A549 (cell line): ENCODE results near the gene AFG1L. TPM values are rescaled to one million over a fixed set of nuclear protein-coding genes. Genes with fewer than 3 reads are reported as not detected.

Source experiments
- ATAC-seq, 2 experiments: fragments of 200-7000 bp in 1 of 2; fragments of >200 bp in 1 of 2; cut with Nextera tagmentation in 1 of 2; cut with Tn5 transposase in 1 of 2; 3 replicates each; pipeline versions ENCODE4 v1.8.0 to v1.9.1; 2018 to 2020; ENCODE audit warnings: mild to moderate bottlenecking in 1 of 2, moderate library complexity in 1 of 2
- CTCF ChIA-PET: fragments of 300-600 bp; sonication (Branson Sonifier 250); formaldehyde crosslinking; extraction: SDS; loops from one replicate; lab custom pipeline; 2021; ENCODE audit warnings: antibody characterized with exemption, inconsistent platforms; lab: Yijun Ruan, JAX
- POLR2A ChIA-PET: fragments of 350-600 bp; formaldehyde crosslinking; extraction: SDS; loops from one replicate; lab custom pipeline; 2021; ENCODE audit warnings: antibody characterized with exemption, inconsistent platforms; lab: Yijun Ruan, JAX
- DNase-seq, 2 experiments: peaks; one replicate each; pipeline versions ENCODE4 v3.0.0 to v3.0.0-alpha.2; 2011 to 2016; ENCODE audit warnings: low read depth in 1 of 2, low spot score in 1 of 2
- FAIRE-seq: peaks from 2 replicates; lab custom pipeline; 2011; peaks lifted over from hg19 to GRCh38; lab: Jason Lieb, UNC
- H3K27ac ChIP-seq, 2 experiments: fragments of >200 bp; sonication (Bioruptor Twin); formaldehyde crosslinking; 3 replicates each; pipeline ENCODE4 v1.5.1; 2016 to 2017
- H3K4me1 ChIP-seq: fragments of >200 bp; sonication (Bioruptor Twin); formaldehyde crosslinking; 3 replicates; pipeline ENCODE4 v1.6.1; 2016
- H3K4me2 ChIP-seq: fragments of >200 bp; sonication (Bioruptor Twin); formaldehyde crosslinking; 3 replicates; pipeline ENCODE4 v1.6.1; 2016
- H3K4me3 ChIP-seq: fragments of >200 bp; sonication (Bioruptor Twin); formaldehyde crosslinking; 3 replicates; pipeline ENCODE4 v1.5.1; 2016
- H3K9me3 ChIP-seq: fragments of >200 bp; sonication (Bioruptor Twin); formaldehyde crosslinking; 3 replicates; pipeline ENCODE4 v1.6.1; 2016
- CBX8 ChIP-seq: fragments of 200-600 bp; sonication (generic); IDR thresholded peaks from 2 replicates; pipeline ENCODE4 v1.6.1; 2016
- CTCF ChIP-seq: fragments of >200 bp; sonication (Bioruptor Twin); formaldehyde crosslinking; IDR thresholded peaks from 3 replicates; pipeline ENCODE4 v1.5.1; 2016
- EHF ChIP-seq: fragments of 250-450 bp; sonication (Bioruptor Pico); IDR thresholded peaks from 2 replicates; pipeline ENCODE4 v1.5.0; 2020; ENCODE audit warnings: mild to moderate bottlenecking
- FOXS1 ChIP-seq: fragments of 250-450 bp; sonication (Bioruptor Pico); IDR thresholded peaks from 2 replicates; pipeline ENCODE4 v1.5.0; 2020; ENCODE audit warnings: mild to moderate bottlenecking, moderate library complexity
- GATA3 ChIP-seq: IDR thresholded peaks from 2 replicates; pipeline ENCODE4 v1.6.1; 2012; ENCODE audit warnings: borderline replicate concordance
- HDAC2 ChIP-seq: fragments of 200-600 bp; sonication (generic); IDR thresholded peaks from 2 replicates; pipeline ENCODE4 v1.6.1; 2016
- HES2 ChIP-seq: fragments of >200 bp; sonication (Bioruptor Twin); formaldehyde crosslinking; IDR thresholded peaks from 2 replicates; pipeline ENCODE4 v1.6.1; 2016
- HOXB13 ChIP-seq: fragments of 250-450 bp; sonication (Bioruptor Pico); IDR thresholded peaks from 2 replicates; pipeline ENCODE4 v1.5.0; 2020; ENCODE audit warnings: low read depth, mild to moderate bottlenecking, moderate library complexity
- HOXB5 ChIP-seq: fragments of 250-450 bp; sonication (Bioruptor Pico); IDR thresholded peaks from 2 replicates; pipeline ENCODE4 v1.5.0; 2020; ENCODE audit warnings: mild to moderate bottlenecking, moderate library complexity
- JUN ChIP-seq, 2 experiments: fragments of >200 bp; sonication (Bioruptor Twin); formaldehyde crosslinking; IDR thresholded peaks; 2 replicates in 1 of 2; 3 replicates in 1 of 2; pipeline ENCODE4 v1.6.1; 2016 to 2017
- MAZ ChIP-seq: fragments of 150-350 bp; IDR thresholded peaks from 2 replicates; pipeline ENCODE4 v1.6.1; 2014; ENCODE audit warnings: antibody characterized with exemption, low read depth, low read length, borderline replicate concordance
- MYC ChIP-seq: IDR thresholded peaks from 2 replicates; pipeline ENCODE4 v1.6.1; 2012; ENCODE audit warnings: mild to moderate bottlenecking, inconsistent platforms, low read length, improper control_type of control experiment, borderline replicate concordance
- NFE2L2 ChIP-seq: fragments of 150-350 bp; conservative IDR thresholded peaks from 2 replicates; pipeline ENCODE4 v1.6.1; 2014; ENCODE audit warnings: low read length
- PBX3 ChIP-seq: IDR thresholded peaks from 2 replicates; pipeline ENCODE4 v1.6.1; 2012
- PHF8 ChIP-seq: fragments of 200-600 bp; sonication (generic); IDR thresholded peaks from 2 replicates; pipeline ENCODE4 v1.6.1; 2016; ENCODE audit warnings: low read depth, mild to moderate bottlenecking, antibody characterized with exemption, moderate library complexity, borderline replicate concordance
- POLR2AphosphoS2 ChIP-seq: conservative IDR thresholded peaks from 2 replicates; pipeline ENCODE4 v1.6.1; 2012; ENCODE audit warnings: low read length, improper control_type of control experiment, inconsistent platforms
- RAD21 ChIP-seq, 2 experiments: fragments of >200 bp in 1 of 2; sonication (Bioruptor Twin) in 1 of 2; formaldehyde crosslinking in 1 of 2; IDR thresholded peaks in 1 of 2; conservative IDR thresholded peaks in 1 of 2; 2 replicates in 1 of 2; 3 replicates in 1 of 2; pipeline ENCODE4 v1.6.1; 2012 to 2018; ENCODE audit warnings: inconsistent platforms in 1 of 2
- RARB ChIP-seq: fragments of 250-450 bp; sonication (Bioruptor Pico); IDR thresholded peaks from 2 replicates; pipeline ENCODE4 v1.8.0; 2021; ENCODE audit warnings: mild to moderate bottlenecking, moderate library complexity
- REST ChIP-seq: fragments of 200-600 bp; sonication (generic); IDR thresholded peaks from 2 replicates; pipeline ENCODE4 v1.6.1; 2016; ENCODE audit warnings: antibody characterized with exemption, mild to moderate bottlenecking, moderate library complexity
- RFX5 ChIP-seq: fragments of 450-650 bp; IDR thresholded peaks from 2 replicates; pipeline ENCODE4 v1.7.1; 2014; ENCODE audit warnings: antibody characterized with exemption, mild to moderate bottlenecking, moderate library complexity
- SMC3 ChIP-seq: fragments of >200 bp; sonication (Bioruptor Twin); formaldehyde crosslinking; IDR thresholded peaks from 3 replicates; pipeline ENCODE4 v1.6.1; 2018; ENCODE audit warnings: inconsistent platforms
- USF2 ChIP-seq: fragments of 450-650 bp; IDR thresholded peaks from 2 replicates; pipeline ENCODE4 v1.6.1; 2014; ENCODE audit warnings: antibody characterized with exemption
- ZC3H11A ChIP-seq: fragments of 450-650 bp; IDR thresholded peaks from 2 replicates; pipeline ENCODE4 v1.6.1; 2014; ENCODE audit warnings: antibody characterized with exemption, mild to moderate bottlenecking
- ZFP36 ChIP-seq: fragments of 450-650 bp; IDR thresholded peaks from 2 replicates; pipeline ENCODE4 v1.6.1; 2014; ENCODE audit warnings: borderline replicate concordance; ENCODE audit not compliant: partially characterized antibody
- ZNF302 ChIP-seq: fragments of 250-450 bp; sonication (Bioruptor Pico); IDR thresholded peaks from 2 replicates; pipeline ENCODE4 v1.9.0; 2021; ENCODE audit warnings: inconsistent platforms, mild to moderate bottlenecking, moderate library complexity
- WGBS: methylation state at CpG from one replicate; pipeline ENCODE4 v1.1.6; 2017; ENCODE audit errors: missing lambda C conversion rate; 5-methylcytosine and 5-hydroxymethylcytosine counted together
- polyA plus RNA-seq, 4 experiments: library from polyadenylated mRNA; depleted of rRNA in 3 of 4; stranded (reverse); fragments of >200 nt; fragmentation: RNase III in 1 of 4; extraction: RNeasy Plus Mini Kit Qiagen cat#74134 plus additional on column Dnase treatment in 1 of 4; gene quantifications; 2 replicates in 3 of 4; 3 replicates in 1 of 4; pipeline ENCODE4 v1.2.3, GENCODE V29; 2011 to 2017

AFG1L gene
- polyA plus RNA-seq, 2 of the 4 experiments (the other 2 are of a cell fraction): 1.3 to 2.3 TPM

- TF ChIP-seq MYC (no peak), PBX3 (no peak), EHF (CRISPR knock-in tag) (no peak), SMC3 (no peak), POLR2AphosphoS2 (no peak), JUN (IDR thresholded peaks at IDR 0.05) (no peak), GATA3 (no peak), PHF8 (no peak)
These were observed 9.5 kb upstream of the AFG1L start (continued) for GRCh38 chr6:108285381-108285780.

GRCh38 chr6:108286366-108286765 is 8.5 kb upstream of the AFG1L start:
- CTCF ChIA-PET: no interaction called here

GRCh38 chr6:108287373-108287772 is 7.5 kb upstream of the AFG1L start:
- no peak overlapping the region for H3K27ac ChIP-seq
- no peak overlapping the region for H3K4me3 ChIP-seq
- FAIRE-seq: no peak
- CTCF ChIA-PET: no interaction called here
- no peak for TF ChIP-seq ZC3H11A
- TF ChIP-seq ZNF302: no peak
- no peak for TF ChIP-seq PHF8
- TF ChIP-seq RFX5: no peak
- TF ChIP-seq HDAC2: no peak
- no peak overlapping the region for H3K4me2 ChIP-seq
- 73% methylated on average over 3 of the region's 3 CpGs for WGBS
- no peak for DNase-seq
- no peaks in the 10 kb centered on the region for H3K4me1 ChIP-seq
- POLR2A ChIA-PET: no interaction called here
- ATAC-seq: no peak
- H3K9me3 ChIP-seq: no peaks in the 10 kb centered on the region

More at GRCh38 chr6:108286366-108286765, 8.5 kb upstream of the AFG1L start:
- Histone ChIP-seq H3K4me3 (no peak overlapping the region), H3K4me2 (no peak overlapping the region), H3K27ac (no peak overlapping the region)
- FAIRE-seq: no peak
- TF ChIP-seq RAD21 (conservative IDR thresholded peaks at IDR 0.05 in 1 of 2, IDR thresholded peaks at IDR 0.05 in 1 of 2) (no peak), MAZ (no peak), POLR2AphosphoS2 (no peak), ZNF302 (no peak), NFE2L2 (no peak)
- TF ChIP-seq, all 56 proteins: peak for 0
- DNase-seq: no peak
- Histone ChIP-seq H3K9me3 (no peaks in the 10 kb centered on the region), H3K4me1 (no peaks in the 10 kb centered on the region)
- 79% methylated on average over 4 of the region's 4 CpGs for WGBS
- ATAC-seq: no peak
- POLR2A ChIA-PET: no interaction called here

GRCh38 chr6:108288742-108289141 is 6.1 kb upstream of the AFG1L start:
- FAIRE-seq (no peak), ATAC-seq (no peak), DNase-seq (no peak)
- Histone ChIP-seq H3K9me3 (no peaks in the 10 kb centered on the region), H3K4me3 (no peak overlapping the region), H3K4me2 (no peak overlapping the region), H3K27ac (no peak overlapping the region), H3K4me1 (0 out of 3 replicates have a peak, but pooled peaks cover 2% of the 10 kb centered on the region)
- POLR2A ChIA-PET: no interaction called here
- CTCF ChIA-PET: no interaction called here
- TF ChIP-seq REST: no peak
- TF ChIP-seq RARB: no peak
- no peak for TF ChIP-seq HES2
- TF ChIP-seq PBX3: no peak
- no peak for TF ChIP-seq FOXS1 (CRISPR knock-in tag)
- TF ChIP-seq ZFP36: no peak
- TF ChIP-seq USF2: no peak
- no peak for TF ChIP-seq CBX8
- no peak for TF ChIP-seq HOXB5 (CRISPR knock-in tag)
- TF ChIP-seq MYC: no peak
- TF ChIP-seq HOXB13 (CRISPR knock-in tag): no peak
- no peak for TF ChIP-seq NFE2L2
- TF ChIP-seq CTCF: no peak
